GM12874 (cell line): ENCODE measurements around the gene CCDC78.

Experiments
- CTCF ChIP-seq: IDR thresholded peaks from 2 replicates; pipeline ENCODE4 v1.5.1; 2011; ENCODE audit warnings: low read depth, mild to moderate bottlenecking, control low read depth, low read length, moderate library complexity; ENCODE audit not compliant: insufficient read depth

Gene CCDC78

DNA sequence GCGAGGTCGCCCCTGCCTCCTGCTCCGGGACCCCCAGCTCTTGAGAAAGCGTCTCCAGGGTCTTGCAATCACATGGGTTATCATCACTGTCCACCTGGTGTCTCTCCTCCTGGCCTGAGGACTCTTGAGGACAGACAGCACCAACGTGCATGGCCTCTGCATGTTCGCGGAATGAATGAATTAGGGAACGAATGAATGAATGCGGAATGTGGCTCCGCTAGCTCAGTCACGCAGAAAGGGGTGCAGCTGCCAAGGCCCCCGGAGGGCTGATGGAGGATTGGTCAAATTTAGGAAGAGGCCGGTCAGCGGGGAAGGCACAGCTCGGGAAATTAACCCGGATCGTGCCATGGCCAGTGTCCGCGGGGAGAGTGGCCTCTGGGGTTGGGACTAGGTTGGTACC, 23.9 kb downstream of the CCDC78 start:
- no peak for TF ChIP-seq CTCF

- TF ChIP-seq CTCF = no peak
Observed at GRCh38 chr16:700684-701584, 25.3 kb downstream of the CCDC78 start.

- no peak for TF ChIP-seq CTCF
Observed at GRCh38 chr16:698911-699671, 27.2 kb downstream of the CCDC78 start.

DNA sequence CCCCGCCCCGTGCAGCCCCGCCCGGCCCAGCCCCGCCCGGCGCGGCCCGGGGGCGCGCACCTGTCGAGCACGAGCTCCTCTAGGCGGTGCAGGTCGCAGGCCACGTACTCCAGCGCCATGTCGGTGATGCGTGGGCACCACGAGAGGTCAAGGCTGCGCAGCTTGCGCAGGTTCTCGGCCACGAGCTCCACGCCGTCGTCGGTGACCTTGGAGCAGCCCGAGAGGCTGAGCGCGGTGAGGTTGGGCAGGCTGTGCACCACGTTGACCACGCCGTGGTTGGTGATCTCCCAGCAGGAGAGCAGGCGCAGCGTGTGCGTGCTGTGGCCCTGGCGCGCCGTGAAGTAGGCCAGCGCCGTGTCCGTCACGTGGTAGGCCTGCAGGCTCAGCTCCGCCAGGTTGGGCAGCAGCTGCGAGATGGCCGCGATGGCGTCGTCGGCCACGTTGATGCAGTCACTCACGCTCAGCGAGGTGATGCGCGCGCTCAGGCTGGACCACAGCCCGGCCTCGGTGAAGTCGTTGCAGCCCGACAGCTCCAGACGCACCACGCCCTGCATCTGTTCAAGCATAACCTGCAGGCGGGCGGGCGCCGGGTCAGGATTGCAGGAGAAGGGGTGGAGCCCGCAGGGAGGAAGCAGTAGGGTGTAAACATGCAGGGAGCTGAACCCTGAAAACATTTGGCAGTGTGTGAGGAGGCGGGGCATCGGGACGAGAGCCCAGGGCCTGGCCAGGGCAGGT, 30.7 kb downstream of the CCDC78 start:
- TF ChIP-seq CTCF = no peak

GRCh38 chr16:694863-695354, 31.3 kb downstream of the CCDC78 start:
- TF ChIP-seq CTCF = no peak

DNA sequence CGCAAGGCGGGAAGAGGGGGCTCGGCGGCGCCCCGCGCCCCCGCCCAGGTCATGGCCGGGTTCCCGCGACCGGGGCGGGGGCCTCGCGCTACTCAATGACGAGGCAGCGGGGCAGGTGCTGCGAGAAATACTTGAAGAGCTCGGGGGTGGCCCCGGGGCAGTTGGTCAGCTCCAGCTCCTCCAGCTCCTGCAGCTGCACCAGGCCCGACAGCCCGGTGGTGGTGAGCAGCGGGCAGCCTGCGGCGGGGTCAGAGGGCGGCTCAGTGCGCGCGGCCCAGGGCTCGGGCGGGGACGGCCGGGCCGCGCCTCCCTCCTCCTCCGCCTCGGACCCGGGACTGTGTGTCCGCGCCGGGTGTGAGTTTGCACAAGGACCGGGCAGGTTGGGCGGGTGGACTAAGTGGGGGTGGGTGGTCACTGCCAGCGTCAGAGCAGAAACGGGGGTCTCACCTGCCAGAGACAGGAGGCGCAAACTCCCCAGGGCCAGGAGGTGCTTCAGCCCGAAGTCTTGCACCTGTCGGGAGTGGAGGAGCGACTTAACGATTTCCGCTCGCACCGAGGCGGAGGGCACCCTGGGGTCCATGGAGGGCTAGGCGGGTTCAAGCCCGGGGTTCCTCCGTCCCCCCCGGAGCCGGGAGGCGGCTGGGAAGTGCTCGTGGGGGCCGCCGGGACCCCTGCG, 31.9 kb downstream of the CCDC78 start:
- TF ChIP-seq CTCF = no peak
